ENCODE data around the gene TRAK2.
"Not testable (repeated sequence)": the region's sequence is repeated elsewhere in the genome, so short reads cannot be mapped to it uniquely, and the experiment has no call there.

Gene TRAK2, protein sequence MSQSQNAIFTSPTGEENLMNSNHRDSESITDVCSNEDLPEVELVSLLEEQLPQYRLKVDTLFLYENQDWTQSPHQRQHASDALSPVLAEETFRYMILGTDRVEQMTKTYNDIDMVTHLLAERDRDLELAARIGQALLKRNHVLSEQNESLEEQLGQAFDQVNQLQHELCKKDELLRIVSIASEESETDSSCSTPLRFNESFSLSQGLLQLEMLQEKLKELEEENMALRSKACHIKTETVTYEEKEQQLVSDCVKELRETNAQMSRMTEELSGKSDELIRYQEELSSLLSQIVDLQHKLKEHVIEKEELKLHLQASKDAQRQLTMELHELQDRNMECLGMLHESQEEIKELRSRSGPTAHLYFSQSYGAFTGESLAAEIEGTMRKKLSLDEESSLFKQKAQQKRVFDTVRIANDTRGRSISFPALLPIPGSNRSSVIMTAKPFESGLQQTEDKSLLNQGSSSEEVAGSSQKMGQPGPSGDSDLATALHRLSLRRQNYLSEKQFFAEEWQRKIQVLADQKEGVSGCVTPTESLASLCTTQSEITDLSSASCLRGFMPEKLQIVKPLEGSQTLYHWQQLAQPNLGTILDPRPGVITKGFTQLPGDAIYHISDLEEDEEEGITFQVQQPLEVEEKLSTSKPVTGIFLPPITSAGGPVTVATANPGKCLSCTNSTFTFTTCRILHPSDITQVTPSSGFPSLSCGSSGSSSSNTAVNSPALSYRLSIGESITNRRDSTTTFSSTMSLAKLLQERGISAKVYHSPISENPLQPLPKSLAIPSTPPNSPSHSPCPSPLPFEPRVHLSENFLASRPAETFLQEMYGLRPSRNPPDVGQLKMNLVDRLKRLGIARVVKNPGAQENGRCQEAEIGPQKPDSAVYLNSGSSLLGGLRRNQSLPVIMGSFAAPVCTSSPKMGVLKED

GRCh38 chr2:201451292-201452057 is at the start of gene TRAK2, which contains the start of gene STRADB:
TRAK2 (minus strand) TSS chr2:201451458; CDS start chr2:201420507, 30,951 bp downstream.
STRADB (plus strand) TSS chr2:201451740; CDS start chr2:201454841, 3,101 bp downstream.
- DNase-seq (ENCODE audit: low spot score) = peak; percentile 97

DNA sequence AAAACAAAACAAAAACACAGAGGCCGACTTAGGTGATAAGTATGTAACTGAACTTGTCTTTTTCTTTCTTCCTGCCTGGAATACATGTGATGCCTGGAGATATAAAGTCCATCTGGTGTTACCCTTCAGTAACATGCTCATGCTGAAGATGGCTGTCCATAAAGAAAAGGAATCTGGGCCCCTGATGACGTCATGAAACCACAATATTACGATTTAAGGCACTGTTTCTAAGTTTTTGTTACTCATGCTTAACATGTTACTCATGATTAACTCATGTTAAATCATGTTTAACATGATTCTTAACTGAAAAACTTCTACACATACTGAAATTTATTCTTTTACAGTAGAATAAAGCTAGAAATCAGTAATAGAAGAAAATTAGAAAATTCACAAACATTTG is 49.3 kb upstream of the TRAK2 start:
- no peak for DNase-seq (ENCODE audit: low spot score)

DNA sequence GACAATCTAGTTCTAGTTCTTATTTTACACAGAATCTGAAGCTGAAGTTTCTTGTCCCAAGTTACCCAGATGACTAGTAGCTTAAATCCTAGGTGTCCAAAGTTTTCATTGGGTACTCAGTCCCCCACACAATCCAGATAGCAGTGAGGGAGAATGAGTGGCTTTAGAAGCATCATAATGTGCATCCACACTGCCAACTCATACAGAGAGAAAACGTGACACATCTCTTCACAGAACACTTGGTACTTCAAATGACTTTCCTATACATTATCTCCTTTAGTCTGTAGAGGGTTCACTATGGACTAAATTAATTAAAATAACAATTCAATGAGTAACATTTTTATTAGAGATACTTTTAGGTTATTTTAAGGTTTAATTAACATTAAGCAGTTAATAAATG is 45.5 kb upstream of the TRAK2 start:
- no peak for DNase-seq (ENCODE audit: low spot score)

GRCh38 chr2:201490291-201490690 is 39.0 kb upstream of the TRAK2 start:
- DNase-seq (ENCODE audit: low spot score) = no peak

GRCh38 chr2:201484805-201485204 is 33.5 kb upstream of the TRAK2 start:
- DNase-seq (ENCODE audit: low spot score) = no peak

GRCh38 chr2:201483758-201484157 is 32.5 kb upstream of the TRAK2 start:
- not testable (repeated sequence) for DNase-seq (ENCODE audit: low spot score)

GRCh38 chr2:201483342-201483741 is 32.1 kb upstream of the TRAK2 start:
- DNase-seq (ENCODE audit: low spot score) = no peak

DNA sequence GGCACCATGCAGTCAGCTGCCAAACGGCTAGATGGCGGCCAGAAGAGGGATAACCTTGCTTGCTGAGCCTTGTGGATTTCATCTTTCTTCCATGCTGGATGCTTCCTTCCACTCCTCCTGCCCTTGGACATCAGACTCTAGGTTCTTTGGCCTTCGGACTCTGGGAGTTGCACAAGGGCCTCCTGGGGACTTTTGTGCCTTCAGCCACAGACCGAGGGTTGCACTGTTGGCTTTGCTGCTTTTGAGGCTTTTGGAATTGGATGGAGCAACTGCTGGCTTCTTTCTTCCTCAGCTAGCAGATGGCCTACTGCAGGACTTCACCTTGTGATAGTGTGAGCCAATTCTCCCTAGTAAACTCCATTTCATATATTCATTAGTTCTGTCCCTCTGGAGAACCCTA is 31.3 kb upstream of the TRAK2 start:
- DNase-seq (ENCODE audit: low spot score) = no peak

DNA sequence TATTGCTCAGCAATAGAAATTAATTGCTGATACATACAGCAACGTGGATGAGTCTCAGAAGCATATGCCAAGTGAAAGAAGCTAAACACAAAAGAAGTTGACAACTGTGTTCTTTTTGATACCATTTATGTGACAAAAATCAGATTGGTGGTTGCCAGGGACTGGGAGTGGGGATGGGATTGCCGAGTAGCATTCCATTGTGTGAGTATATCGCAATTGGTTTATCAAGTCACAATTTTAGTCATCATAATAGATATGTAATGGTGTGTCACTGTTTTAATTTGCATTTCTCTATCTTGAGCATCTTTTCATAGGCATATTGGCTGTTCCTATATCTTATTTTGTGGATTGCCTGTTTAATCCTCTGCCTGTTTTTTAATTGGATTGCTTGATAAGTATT is 21.2 kb upstream of the TRAK2 start:
- DNase-seq (ENCODE audit: low spot score) = no peak

GRCh38 chr2:201471732-201472393 is 20.6 kb upstream of the TRAK2 start:
- DNase-seq (ENCODE audit: low spot score) = no peak

- no peak for DNase-seq (ENCODE audit: low spot score)
Measured at GRCh38 chr2:201470821-201471731, 19.8 kb upstream of the TRAK2 start.

DNA sequence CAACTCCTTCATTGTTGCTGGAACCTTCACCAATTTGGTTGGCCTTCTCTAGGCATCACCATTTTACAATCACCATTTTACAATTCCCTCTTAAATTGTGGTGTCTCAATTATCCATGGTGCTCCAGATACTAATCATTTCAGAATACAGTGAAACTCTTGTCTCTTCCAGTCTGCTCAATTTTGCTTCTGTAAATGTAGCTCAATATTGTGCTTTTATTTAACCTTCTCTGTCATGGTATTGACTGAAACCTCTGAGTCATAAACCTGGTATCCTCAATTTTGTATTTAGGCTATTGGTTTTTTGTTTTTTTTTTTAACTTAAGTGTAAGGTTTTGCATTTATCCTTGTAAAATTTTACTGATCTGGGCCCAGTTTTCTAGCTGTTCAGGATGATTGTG is 16.4 kb upstream of the TRAK2 start:
- DNase-seq (ENCODE audit: low spot score) = no peak

DNA sequence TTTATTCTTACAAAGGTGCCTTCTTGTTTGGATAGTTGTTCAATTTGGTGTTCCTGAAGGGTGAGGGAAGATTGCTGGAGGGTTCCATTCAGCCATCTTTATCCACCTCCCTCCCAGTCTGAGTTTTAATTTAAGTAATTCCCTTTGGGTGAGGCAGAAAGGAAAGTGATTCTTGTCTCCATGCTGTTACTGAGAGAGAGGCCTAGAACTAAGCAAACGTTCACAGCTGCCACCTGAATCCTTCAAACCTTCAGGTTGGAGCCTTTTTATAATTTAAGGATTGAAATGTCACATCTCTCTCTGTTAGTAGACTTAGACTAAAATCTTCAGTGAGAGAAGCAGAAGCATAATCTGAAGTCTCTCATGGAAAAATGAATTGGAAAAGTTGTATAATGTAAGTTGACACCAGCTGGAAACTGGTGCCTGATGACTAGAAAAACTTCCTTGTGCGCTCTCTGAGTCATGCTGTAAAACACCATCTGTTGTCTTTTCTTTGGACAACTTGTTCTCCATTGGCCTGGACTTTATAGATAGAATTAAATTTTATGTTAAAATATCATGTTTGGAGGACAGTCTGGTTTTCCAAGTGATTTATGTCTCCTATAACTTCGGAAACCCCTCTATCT is 14.9 kb upstream of the TRAK2 start:
- DNase-seq (ENCODE audit: low spot score) = peak; percentile 29

DNA sequence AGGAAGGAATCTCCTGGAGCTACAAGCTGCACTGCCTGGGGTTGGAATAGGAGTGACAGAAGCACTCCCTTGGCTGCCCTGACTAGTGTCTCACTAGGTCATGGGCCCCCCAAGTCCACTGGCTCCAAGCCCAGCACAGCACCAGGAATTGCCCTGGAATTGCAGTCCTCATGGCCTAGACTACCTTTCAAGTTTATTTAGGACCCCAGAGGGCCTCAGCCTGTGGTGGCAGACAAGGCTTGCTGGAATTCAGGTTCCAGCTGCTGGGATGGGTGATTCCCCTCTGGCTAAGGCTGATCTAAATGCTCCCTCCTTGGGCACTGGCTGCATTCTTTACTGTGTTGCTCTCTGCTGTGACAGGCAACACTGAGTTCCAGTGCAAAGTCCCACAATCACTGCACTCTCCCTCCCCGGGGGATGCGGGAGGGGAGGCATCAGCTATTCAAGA is 14.3 kb upstream of the TRAK2 start:
- peak; percentile 60 for DNase-seq (ENCODE audit: low spot score)

DNA sequence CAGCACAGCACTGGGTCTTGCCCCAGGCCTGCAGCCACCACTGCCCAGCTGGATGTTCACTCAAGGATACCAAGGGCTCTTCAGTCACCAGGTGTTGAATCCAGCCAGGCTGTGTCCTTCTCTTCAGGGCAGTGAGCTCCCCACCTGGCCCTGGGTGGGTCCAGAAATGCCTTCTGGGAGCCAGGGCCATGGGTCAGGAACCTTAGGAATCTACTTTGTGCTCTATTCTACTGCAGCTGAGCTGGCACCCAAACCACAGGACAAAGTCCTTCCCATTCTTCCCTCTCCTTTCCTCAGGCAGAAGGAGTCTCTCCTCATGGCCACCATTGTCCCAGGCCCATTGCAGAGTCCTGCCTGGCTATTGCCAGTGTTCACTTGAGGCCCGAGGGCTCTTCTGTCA is 13.3 kb upstream of the TRAK2 start:
- no peak for DNase-seq (ENCODE audit: low spot score)

- DNase-seq (ENCODE audit: low spot score) = no peak
Measured at GRCh38 chr2:201460532-201460931, 9.3 kb upstream of the TRAK2 start.

DNA sequence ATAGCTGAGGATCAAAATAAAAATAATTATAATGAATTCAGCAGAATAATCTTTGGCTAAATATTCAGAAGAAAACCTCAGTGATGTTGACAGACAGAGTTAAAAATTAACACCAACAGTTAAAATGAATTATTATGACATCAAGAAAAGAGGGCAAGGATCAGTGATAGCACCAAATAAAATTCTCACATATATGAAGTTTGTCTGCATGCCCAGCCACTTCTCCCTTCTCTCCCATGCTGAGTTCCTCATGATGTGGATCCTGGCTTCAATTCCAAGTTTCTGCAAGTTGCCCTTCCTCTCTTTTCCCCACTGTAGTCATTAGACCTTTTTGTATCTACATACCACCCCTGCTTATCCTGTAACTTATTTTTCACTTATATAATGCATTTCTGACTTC is 7.1 kb upstream of the TRAK2 start:
- DNase-seq (ENCODE audit: low spot score) = no peak

- DNase-seq (ENCODE audit: low spot score) = no peak
Measured at GRCh38 chr2:201452922-201453643, 1.8 kb upstream of the TRAK2 start.
